SK-N-MC (cell line): ENCODE measurements around the gene EDA.

ENCODE experiments used
- EZH2 ChIP-seq: fragments of 200-600 bp; sonication (generic); IDR thresholded peaks from one replicate; pipeline ENCODE4 v1.6.1; 2017; ENCODE audit warnings: antibody characterized with exemption
- FOXP2 ChIP-seq: optimal IDR thresholded peaks from 2 replicates; pipeline ENCODE3; 2011; ENCODE audit warnings: mild to moderate bottlenecking, moderate library complexity; ENCODE audit not compliant: insufficient read depth; ENCODE audit errors: extremely low read length, control extremely low read depth
- POLR2AphosphoS5 ChIP-seq: IDR thresholded peaks from 2 replicates; pipeline ENCODE4 v1.6.1; 2012; ENCODE audit warnings: mild to moderate bottlenecking, low read depth, low read length, borderline replicate concordance

DNA sequence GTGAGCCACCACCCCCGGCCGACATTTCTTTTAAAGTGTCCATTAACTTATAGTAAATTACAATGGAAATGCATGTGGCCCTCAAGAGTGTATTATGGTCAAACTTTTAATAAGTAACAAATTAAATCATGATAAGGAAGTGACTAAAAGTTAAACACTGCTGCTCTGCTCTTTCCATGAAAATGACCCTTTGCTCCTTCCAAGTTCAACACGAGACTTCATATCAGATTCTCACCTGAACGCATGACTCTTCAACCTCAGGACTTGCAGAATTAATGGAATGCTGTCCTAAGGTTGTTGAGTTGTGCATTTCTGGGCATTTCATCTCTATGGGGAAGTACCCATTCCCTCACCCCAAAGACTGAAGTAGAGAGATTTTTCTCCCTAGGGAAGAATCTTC is 406.7 kb downstream of the EDA start:
- TF ChIP-seq POLR2AphosphoS5 (no peak), EZH2 (no peak), FOXP2 (no peak)
